ENCODE measurements around the gene MYCBPAP.

Gene MYCBPAP

GRCh38 chr17:50487213-50488096, 20.8 kb upstream of the MYCBPAP start:
- in situ Hi-C loops (cut with HindIII; ENCODE audit: low sequenced_read_pairs), result no loop called here

GRCh38 chr17:50488880-50489279, 19.4 kb upstream of the MYCBPAP start:
- in situ Hi-C loops (cut with HindIII; ENCODE audit: low sequenced_read_pairs), result no loop called here

- in situ Hi-C loops (cut with HindIII; ENCODE audit: low sequenced_read_pairs), result no loop called here
These were observed 16.7 kb upstream of the MYCBPAP start for GRCh38 chr17:50491505-50491904.

- in situ Hi-C loops (cut with HindIII; ENCODE audit: low sequenced_read_pairs), result no loop called here
These were observed 16.0 kb upstream of the MYCBPAP start for GRCh38 chr17:50492214-50492613.

GRCh38 chr17:50493744-50494143, 14.5 kb upstream of the MYCBPAP start:
- in situ Hi-C loops (cut with HindIII; ENCODE audit: low sequenced_read_pairs), result no loop called here

- in situ Hi-C loops (cut with HindIII; ENCODE audit: low sequenced_read_pairs), result no loop called here
These were observed 12.9 kb upstream of the MYCBPAP start for GRCh38 chr17:50495217-50495823.

GRCh38 chr17:50495918-50496317, 12.3 kb upstream of the MYCBPAP start:
- in situ Hi-C loops (cut with HindIII; ENCODE audit: low sequenced_read_pairs), result no loop called here

GRCh38 chr17:50498021-50498874, 10.0 kb upstream of the MYCBPAP start:
- in situ Hi-C loops (cut with HindIII; ENCODE audit: low sequenced_read_pairs), result no loop called here

GRCh38 chr17:50499270-50499669, 9.0 kb upstream of the MYCBPAP start:
- in situ Hi-C loops (cut with HindIII; ENCODE audit: low sequenced_read_pairs), result no loop called here

- in situ Hi-C loops (cut with HindIII; ENCODE audit: low sequenced_read_pairs), result no loop called here
These were observed 8.5 kb upstream of the MYCBPAP start for GRCh38 chr17:50499721-50500120.

- in situ Hi-C loops (cut with HindIII; ENCODE audit: low sequenced_read_pairs), result no loop called here
These were observed 7.2 kb upstream of the MYCBPAP start for GRCh38 chr17:50501054-50501453.

- in situ Hi-C loops (cut with HindIII; ENCODE audit: low sequenced_read_pairs), result no loop called here
These were observed 5.8 kb upstream of the MYCBPAP start for GRCh38 chr17:50502301-50502990.

- in situ Hi-C loops (cut with HindIII; ENCODE audit: low sequenced_read_pairs), result no loop called here
These were observed 2.6 kb upstream of the MYCBPAP start for GRCh38 chr17:50505591-50506130.

GRCh38 chr17:50506298-50506697, 1.9 kb upstream of the MYCBPAP start:
- in situ Hi-C loops (cut with HindIII; ENCODE audit: low sequenced_read_pairs), result no loop called here

GRCh38 chr17:50508573-50509460, 578 bp downstream of the MYCBPAP start:
- in situ Hi-C loops (cut with HindIII; ENCODE audit: low sequenced_read_pairs), result no loop called here

- in situ Hi-C loops (cut with HindIII; ENCODE audit: low sequenced_read_pairs), result no loop called here
These were observed 2.8 kb downstream of the MYCBPAP start for GRCh38 chr17:50511058-50511457.

- in situ Hi-C loops (cut with HindIII; ENCODE audit: low sequenced_read_pairs), result no loop called here
These were observed 5.3 kb downstream of the MYCBPAP start for GRCh38 chr17:50513495-50513894.

- in situ Hi-C loops (cut with HindIII; ENCODE audit: low sequenced_read_pairs), result no loop called here
These were observed 6.1 kb downstream of the MYCBPAP start for GRCh38 chr17:50514388-50514787.

- in situ Hi-C loops (cut with HindIII; ENCODE audit: low sequenced_read_pairs), result no loop called here
These were observed 6.9 kb downstream of the MYCBPAP start for GRCh38 chr17:50514936-50515702.
